Heart left ventricle (tissue), 13 donors: Measurements from ENCODE around the gene PCBP4.

Source experiments
- CTCF ChIP-seq, 12 donors: fragments of 200-600 bp; sonication (generic) in 4 of 12; IDR thresholded peaks; one replicate each; pipeline versions ENCODE4 v1.5.0 to v1.8.0; 2018 to 2022; ENCODE audit warnings: antibody characterized with exemption in 12 of 12, mild to moderate bottlenecking in 5 of 12
- POLR2A ChIP-seq, 2 donors: fragments of 450-650 bp; IDR thresholded peaks; one replicate each; pipeline ENCODE4 v1.6.1; 2017; ENCODE audit warnings: antibody characterized with exemption in 2 of 2, mild to moderate bottlenecking in 2 of 2, moderate library complexity in 2 of 2
- donor health status: ischemic (EF 13 %, LVEDD 7.1; RV severe dilation, severe dysfunction).
- donor health status: DM: no; HTN: yes; CAD: no.
- donor health status: DM: no; HTN: no; CAD: no.
- donor health status: ischemic (EF 25% LVEDD 6.9; RV normal size, moderate dysfunction).
- donor health status: ischemic (EF 25% LVEDD 5.7; RV mildly dilated, moderate dysfunction).
- donor health status: ischemic (EF 35%, LVEDD 5.7; RV mildly dilated, moderate dysfunction).
- donor health status: nonischemic (EF 11% LVEDD 7.7; RV severe dilation, severe dysfunction).
- donor health status: DM: yes; HTN: yes; CAD: no.
- donor health status: PGD.
- donor health status: ischemic (EF 29% LVEDD 5.4; RV normal size, mild dysfunction).
- donor health status: nonischemic (EF 23%, LVEDD 6.1; RV moderate dilation, normal function).

GRCh38 chr3:51932471-51933370, 34.5 kb downstream of the PCBP4 start:
- TF ChIP-seq CTCF (IDR thresholded peaks at IDR 0.05) (no peak), POLR2A (IDR thresholded peaks at IDR 0.05) (no peak)
